GM23338 (cell line): ENCODE measurements around the gene TPK1. TPM values are rescaled to one million over a fixed set of nuclear protein-coding genes. Genes with fewer than 3 reads are reported as not detected.

ENCODE experiments used
- ATAC-seq: fragments of 200-7000 bp; cut with Tn5 transposase; 3 replicates; pipeline ENCODE4 v1.9.1; 2020
- DNase-seq: peaks from one replicate; pipeline ENCODE4 v3.0.0-alpha.2; 2015; ENCODE audit warnings: low spot score
- H2AFZ ChIP-seq: fragments of 200-600 bp; sonication (generic); 2 replicates; pipeline ENCODE4 v1.8.0; 2016; ENCODE audit warnings: antibody characterized with exemption, mild to moderate bottlenecking, moderate library complexity
- H3F3A ChIP-seq: fragments of 200-600 bp; sonication (generic); replicated peaks from 2 replicates; pipeline ENCODE4 v1.8.0; 2017; ENCODE audit warnings: antibody characterized with exemption, mixed run types, low read depth
- H3K27ac ChIP-seq: fragments of 200-600 bp; sonication (generic); 2 replicates; pipeline ENCODE4 v1.6.1; 2016; ENCODE audit warnings: low read depth
- H3K27me3 ChIP-seq: fragments of 200-600 bp; sonication (generic); 2 replicates; pipeline ENCODE4 v1.8.0; 2016; ENCODE audit warnings: mild to moderate bottlenecking, mixed run types, moderate library complexity; ENCODE audit not compliant: insufficient read depth
- H3K36me3 ChIP-seq: fragments of 200-600 bp; sonication (generic); 2 replicates; pipeline ENCODE4 v1.8.0; 2016; ENCODE audit warnings: mild to moderate bottlenecking; ENCODE audit not compliant: insufficient read depth
- H3K4me1 ChIP-seq: fragments of 200-600 bp; sonication (generic); 2 replicates; pipeline ENCODE4 v1.8.0; 2016; ENCODE audit warnings: mild to moderate bottlenecking, moderate library complexity; ENCODE audit not compliant: insufficient read depth
- H3K4me2 ChIP-seq: fragments of 200-600 bp; sonication (generic); 2 replicates; pipeline ENCODE4 v1.7.1; 2017; ENCODE audit warnings: mixed run types
- H3K4me3 ChIP-seq: fragments of 200-600 bp; sonication (generic); 2 replicates; pipeline ENCODE4 v1.6.1; 2016; ENCODE audit warnings: mixed run types
- H3K79me2 ChIP-seq: fragments of 200-600 bp; sonication (generic); replicated peaks from 2 replicates; pipeline ENCODE4 v1.8.0; 2017; ENCODE audit warnings: mild to moderate bottlenecking; ENCODE audit not compliant: insufficient read depth
- H3K9me2 ChIP-seq: fragments of 200-600 bp; sonication (generic); 2 replicates; pipeline ENCODE4 v1.8.0; 2017; ENCODE audit not compliant: insufficient read depth
- H4K20me1 ChIP-seq: fragments of 200-600 bp; sonication (generic); replicated peaks from 2 replicates; pipeline ENCODE4 v1.8.0; 2017; ENCODE audit warnings: mild to moderate bottlenecking; ENCODE audit not compliant: insufficient read depth
- H3K27ac Mint-ChIP-seq: 2 replicates; pipeline ENCODE4 v1.8.0; 2020; ENCODE audit warnings: inconsistent platforms, mild to moderate bottlenecking, moderate library complexity, mixed read lengths
- H3K27me3 Mint-ChIP-seq: 3 replicates; pipeline ENCODE4 v1.8.0; 2022; ENCODE audit warnings: low read depth, mild to moderate bottlenecking, moderate library complexity, mixed read lengths, inconsistent platforms; ENCODE audit not compliant: insufficient read depth, poor library complexity
- H3K36me3 Mint-ChIP-seq: 3 replicates; pipeline ENCODE4 v1.8.0; 2021; ENCODE audit warnings: low read depth, mild to moderate bottlenecking, inconsistent platforms, moderate library complexity, mixed read lengths
- H3K4me1 Mint-ChIP-seq: 3 replicates; pipeline ENCODE4 v1.8.0; 2020; ENCODE audit warnings: mild to moderate bottlenecking, inconsistent platforms, mixed read lengths
- H3K4me3 Mint-ChIP-seq: 3 replicates; pipeline ENCODE4 v1.8.0; 2021; ENCODE audit warnings: moderate library complexity, mild to moderate bottlenecking, inconsistent platforms, mixed read lengths
- H3K9me3 Mint-ChIP-seq: 3 replicates; pipeline ENCODE4 v1.8.0; 2020; ENCODE audit warnings: moderate library complexity, mild to moderate bottlenecking, inconsistent platforms, mixed read lengths
- CREB1 ChIP-seq: fragments of 250-450 bp; sonication (Bioruptor Pico); IDR thresholded peaks from 2 replicates; pipeline ENCODE4 v1.5.0; 2020; ENCODE audit warnings: low read depth, mild to moderate bottlenecking, moderate library complexity
- CTCF ChIP-seq, 2 experiments: fragments of 200-600 bp in 1 of 2; sonication (generic) in 1 of 2; conservative IDR thresholded peaks; 2 replicates each; pipeline versions ENCODE4 v1.5.1 to v1.6.1; 2016 to 2017; ENCODE audit warnings: antibody characterized with exemption in 2 of 2, low read depth in 2 of 2, mild to moderate bottlenecking in 2 of 2, moderate library complexity in 1 of 2
- EZH2 ChIP-seq: fragments of 200-600 bp; sonication (generic); IDR thresholded peaks from one replicate; pipeline ENCODE4 v1.8.0; 2017; ENCODE audit warnings: antibody characterized with exemption, mild to moderate bottlenecking, low read depth; ENCODE audit not compliant: unreplicated experiment
- EZH2phosphoT487 ChIP-seq: fragments of 200-600 bp; sonication (generic); IDR thresholded peaks from one replicate; pipeline ENCODE4 v1.8.1; 2018; ENCODE audit warnings: antibody characterized with exemption; ENCODE audit not compliant: unreplicated experiment
- JUNB ChIP-seq: IDR thresholded peaks from one replicate; pipeline ENCODE4 v1.6.1; 2016; ENCODE audit warnings: antibody characterized with exemption; ENCODE audit not compliant: unreplicated experiment
- NANOG ChIP-seq: IDR thresholded peaks from 2 replicates; pipeline ENCODE4 v1.6.1; 2016; ENCODE audit warnings: antibody characterized with exemption, borderline replicate concordance
- STAT1 ChIP-seq: IDR thresholded peaks from one replicate; pipeline ENCODE4 v1.6.1; 2016; ENCODE audit warnings: antibody characterized with exemption; ENCODE audit not compliant: unreplicated experiment
- ZNF114 ChIP-seq: fragments of 250-450 bp; sonication (Bioruptor Pico); IDR thresholded peaks from 2 replicates; pipeline ENCODE4 v1.5.0; 2020; ENCODE audit warnings: mild to moderate bottlenecking, moderate library complexity
- ZNF331 ChIP-seq: fragments of 250-450 bp; sonication (Bioruptor Pico); IDR thresholded peaks from 2 replicates; pipeline ENCODE4 v1.5.0; 2020; ENCODE audit warnings: low read depth, mild to moderate bottlenecking, moderate library complexity
- polyA plus RNA-seq: library from polyadenylated mRNA; unstranded; fragments of >200 nt; fragmentation: Nextera tagmentation; extraction: Ambion mirVana; gene quantifications from 2 replicates; pipeline ENCODE4 v1.2.1, GENCODE V29; 2016
- total RNA-seq: library from RNA; depleted of rRNA; stranded (reverse); fragments of >200 nt; shearing (Covaris generic); gene quantifications from 2 replicates; pipeline ENCODE4 v1.2.3, GENCODE V29; 2014
- TF ChIP-seq, protein P1 (sequence below): fragments of 250-450 bp; sonication (Bioruptor Pico); IDR thresholded peaks from 2 replicates; pipeline ENCODE4 v1.5.0; 2020; ENCODE audit warnings: mild to moderate bottlenecking, moderate library complexity

Gene TPK1
- total and polyA plus RNA-seq, 2 experiments from 2014 or later: 2.6 to 2.9 TPM

GRCh38 chr7:144500225-144500624 is 335.6 kb downstream of the TPK1 start (continued):
- TF ChIP-seq, protein P1, sequence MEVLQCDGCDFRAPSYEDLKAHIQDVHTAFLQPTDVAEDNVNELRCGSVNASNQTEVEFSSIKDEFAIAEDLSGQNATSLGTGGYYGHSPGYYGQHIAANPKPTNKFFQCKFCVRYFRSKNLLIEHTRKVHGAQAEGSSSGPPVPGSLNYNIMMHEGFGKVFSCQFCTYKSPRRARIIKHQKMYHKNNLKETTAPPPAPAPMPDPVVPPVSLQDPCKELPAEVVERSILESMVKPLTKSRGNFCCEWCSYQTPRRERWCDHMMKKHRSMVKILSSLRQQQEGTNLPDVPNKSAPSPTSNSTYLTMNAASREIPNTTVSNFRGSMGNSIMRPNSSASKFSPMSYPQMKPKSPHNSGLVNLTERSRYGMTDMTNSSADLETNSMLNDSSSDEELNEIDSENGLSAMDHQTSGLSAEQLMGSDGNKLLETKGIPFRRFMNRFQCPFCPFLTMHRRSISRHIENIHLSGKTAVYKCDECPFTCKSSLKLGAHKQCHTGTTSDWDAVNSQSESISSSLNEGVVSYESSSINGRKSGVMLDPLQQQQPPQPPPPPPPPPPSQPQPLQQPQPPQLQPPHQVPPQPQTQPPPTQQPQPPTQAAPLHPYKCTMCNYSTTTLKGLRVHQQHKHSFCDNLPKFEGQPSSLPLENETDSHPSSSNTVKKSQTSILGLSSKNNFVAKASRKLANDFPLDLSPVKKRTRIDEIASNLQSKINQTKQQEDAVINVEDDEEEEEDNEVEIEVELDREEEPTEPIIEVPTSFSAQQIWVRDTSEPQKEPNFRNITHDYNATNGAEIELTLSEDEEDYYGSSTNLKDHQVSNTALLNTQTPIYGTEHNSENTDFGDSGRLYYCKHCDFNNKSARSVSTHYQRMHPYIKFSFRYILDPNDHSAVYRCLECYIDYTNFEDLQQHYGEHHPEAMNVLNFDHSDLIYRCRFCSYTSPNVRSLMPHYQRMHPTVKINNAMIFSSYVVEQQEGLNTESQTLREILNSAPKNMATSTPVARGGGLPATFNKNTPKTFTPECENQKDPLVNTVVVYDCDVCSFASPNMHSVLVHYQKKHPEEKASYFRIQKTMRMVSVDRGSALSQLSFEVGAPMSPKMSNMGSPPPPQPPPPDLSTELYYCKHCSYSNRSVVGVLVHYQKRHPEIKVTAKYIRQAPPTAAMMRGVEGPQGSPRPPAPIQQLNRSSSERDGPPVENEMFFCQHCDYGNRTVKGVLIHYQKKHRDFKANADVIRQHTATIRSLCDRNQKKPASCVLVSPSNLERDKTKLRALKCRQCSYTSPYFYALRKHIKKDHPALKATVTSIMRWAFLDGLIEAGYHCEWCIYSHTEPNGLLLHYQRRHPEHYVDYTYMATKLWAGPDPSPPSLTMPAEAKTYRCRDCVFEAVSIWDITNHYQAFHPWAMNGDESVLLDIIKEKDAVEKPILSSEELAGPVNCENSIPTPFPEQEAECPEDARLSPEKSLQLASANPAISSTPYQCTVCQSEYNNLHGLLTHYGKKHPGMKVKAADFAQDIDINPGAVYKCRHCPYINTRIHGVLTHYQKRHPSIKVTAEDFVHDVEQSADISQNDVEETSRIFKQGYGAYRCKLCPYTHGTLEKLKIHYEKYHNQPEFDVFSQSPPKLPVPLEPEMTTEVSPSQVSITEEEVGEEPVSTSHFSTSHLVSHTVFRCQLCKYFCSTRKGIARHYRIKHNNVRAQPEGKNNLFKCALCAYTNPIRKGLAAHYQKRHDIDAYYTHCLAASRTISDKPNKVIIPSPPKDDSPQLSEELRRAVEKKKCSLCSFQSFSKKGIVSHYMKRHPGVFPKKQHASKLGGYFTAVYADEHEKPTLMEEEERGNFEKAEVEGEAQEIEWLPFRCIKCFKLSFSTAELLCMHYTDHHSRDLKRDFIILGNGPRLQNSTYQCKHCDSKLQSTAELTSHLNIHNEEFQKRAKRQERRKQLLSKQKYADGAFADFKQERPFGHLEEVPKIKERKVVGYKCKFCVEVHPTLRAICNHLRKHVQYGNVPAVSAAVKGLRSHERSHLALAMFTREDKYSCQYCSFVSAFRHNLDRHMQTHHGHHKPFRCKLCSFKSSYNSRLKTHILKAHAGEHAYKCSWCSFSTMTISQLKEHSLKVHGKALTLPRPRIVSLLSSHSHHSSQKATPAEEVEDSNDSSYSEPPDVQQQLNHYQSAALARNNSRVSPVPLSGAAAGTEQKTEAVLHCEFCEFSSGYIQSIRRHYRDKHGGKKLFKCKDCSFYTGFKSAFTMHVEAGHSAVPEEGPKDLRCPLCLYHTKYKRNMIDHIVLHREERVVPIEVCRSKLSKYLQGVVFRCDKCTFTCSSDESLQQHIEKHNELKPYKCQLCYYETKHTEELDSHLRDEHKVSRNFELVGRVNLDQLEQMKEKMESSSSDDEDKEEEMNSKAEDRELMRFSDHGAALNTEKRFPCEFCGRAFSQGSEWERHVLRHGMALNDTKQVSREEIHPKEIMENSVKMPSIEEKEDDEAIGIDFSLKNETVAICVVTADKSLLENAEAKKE (CRISPR knock-in tag): no peak
- no peak for TF ChIP-seq JUNB
- TF ChIP-seq CTCF (conservative IDR thresholded peaks at IDR 0.05; ENCODE audit: low read depth in 2 of 2): no peak
- TF ChIP-seq EZH2phosphoT487: no peak
- no peak for TF ChIP-seq ZNF331 (CRISPR knock-in tag)

DNA sequence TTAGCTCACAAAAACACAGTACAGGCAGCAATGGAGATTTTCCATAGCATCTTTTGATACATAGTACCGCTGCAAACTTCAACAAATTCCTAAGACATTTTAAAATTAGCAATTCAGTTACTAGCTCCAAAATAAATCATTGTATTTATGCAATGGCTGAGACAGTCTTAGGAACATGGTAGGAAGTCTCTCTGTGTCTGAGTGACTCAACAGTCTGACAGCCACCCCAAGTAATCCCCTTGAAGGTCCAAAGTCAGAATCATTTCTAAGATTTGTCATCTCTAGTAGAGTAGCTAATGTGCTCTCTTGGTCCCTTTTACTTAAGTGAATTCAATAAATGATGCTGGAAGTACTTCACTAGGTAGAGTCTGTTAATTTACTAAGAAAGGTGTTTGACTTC is 338.6 kb downstream of the TPK1 start:
- no peaks in the 10 kb centered on the region for H3K4me1 ChIP-seq
- no peaks in the 10 kb centered on the region for H3F3A ChIP-seq
- H3K27me3 ChIP-seq: no peaks in the 10 kb centered on the region
- no peak overlapping the region for H3K4me3 ChIP-seq
- no peaks in the 10 kb centered on the region for H3K9me3 Mint-ChIP-seq
- H3K36me3 Mint-ChIP-seq: no peaks in the 10 kb centered on the region
- no peak overlapping the region for H3K4me2 ChIP-seq
- DNase-seq: no peak
- H2AFZ ChIP-seq: no peak overlapping the region
- no peak overlapping the region for H3K27ac ChIP-seq
- no peak overlapping the region for H3K4me3 Mint-ChIP-seq
- H4K20me1 ChIP-seq: no peaks in the 10 kb centered on the region
- no peaks in the 10 kb centered on the region for H3K79me2 ChIP-seq
- peaks cover 2% of the 10 kb centered on the region for H3K27me3 Mint-ChIP-seq
- H3K4me1 Mint-ChIP-seq: no peaks in the 10 kb centered on the region
- ATAC-seq: no peak
- H3K9me2 ChIP-seq: no peaks in the 10 kb centered on the region
- H3K36me3 ChIP-seq: no peaks in the 10 kb centered on the region
- no peak overlapping the region for H3K27ac Mint-ChIP-seq
- TF ChIP-seq EZH2phosphoT487: no peak
- no peak for TF ChIP-seq JUNB
- no peak for TF ChIP-seq ZNF114
- TF ChIP-seq NANOG: no peak
- TF ChIP-seq STAT1: no peak
- TF ChIP-seq ZNF331 (CRISPR knock-in tag): no peak
- TF ChIP-seq EZH2: no peak
- no peak for TF ChIP-seq CREB1
